GM18867 (cell line): ENCODE measurements around the gene UGT1A8.

Experiments
- ATAC-seq: cut with Tn5 transposase; IDR thresholded peaks from one replicate; pipeline ENCODE4 v1.9.1; 2021; ENCODE audit warnings: mild to moderate bottlenecking, moderate library complexity; ENCODE audit not compliant: unreplicated experiment

UGT1A8 gene

DNA sequence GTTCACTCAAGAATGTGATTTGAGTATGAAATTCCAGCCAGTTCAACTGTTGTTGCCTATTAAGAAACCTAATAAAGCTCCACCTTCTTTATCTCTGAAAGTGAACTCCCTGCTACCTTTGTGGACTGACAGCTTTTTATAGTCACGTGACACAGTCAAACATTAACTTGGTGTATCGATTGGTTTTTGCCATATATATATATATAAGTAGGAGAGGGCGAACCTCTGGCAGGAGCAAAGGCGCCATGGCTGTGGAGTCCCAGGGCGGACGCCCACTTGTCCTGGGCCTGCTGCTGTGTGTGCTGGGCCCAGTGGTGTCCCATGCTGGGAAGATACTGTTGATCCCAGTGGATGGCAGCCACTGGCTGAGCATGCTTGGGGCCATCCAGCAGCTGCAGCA lies 142.6 kb downstream of the UGT1A8 start, which contains the start of gene UGT1A1:
Gene UGT1A1, plus strand, starts transcription at position 228 of the 400 bp plus-strand sequence. Its CDS starts 18 bp downstream, at position 246.
- ATAC-seq: no peak

DNA sequence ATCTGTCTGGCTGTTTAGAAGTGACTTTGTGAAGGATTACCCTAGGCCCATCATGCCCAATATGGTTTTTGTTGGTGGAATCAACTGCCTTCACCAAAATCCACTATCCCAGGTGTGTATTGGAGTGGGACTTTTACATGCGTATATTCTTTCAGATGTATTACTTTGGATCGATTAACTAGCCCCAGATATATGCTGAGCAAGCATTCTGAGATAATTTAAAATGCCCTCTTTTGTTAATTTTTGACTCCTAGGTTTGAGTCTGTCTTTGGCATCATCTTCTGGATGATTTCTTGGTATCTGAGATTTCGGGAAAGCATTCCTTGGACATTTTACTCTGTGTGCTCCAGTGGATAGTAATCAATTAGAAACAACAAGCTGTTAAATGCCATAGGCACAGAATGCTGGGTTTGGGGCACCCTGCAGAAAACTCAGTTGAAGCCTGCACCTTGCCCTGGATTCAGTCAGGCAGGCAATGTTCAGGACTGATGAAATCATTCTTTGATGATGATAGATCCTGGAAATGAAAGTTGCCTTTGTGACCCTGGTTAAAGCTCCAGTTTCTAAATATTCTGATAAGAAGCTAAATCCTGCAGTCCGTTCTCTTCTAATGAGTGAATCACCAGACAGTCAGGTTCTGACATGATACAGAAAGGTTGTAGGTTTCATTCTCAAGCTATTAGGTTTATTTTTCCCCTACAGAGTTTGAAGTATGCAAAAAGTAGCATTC lies 143.8 kb downstream of the UGT1A8 start:
- ATAC-seq: no peak

GRCh38 chr2:233764264-233764663 lies 146.8 kb downstream of the UGT1A8 start:
- ATAC-seq: no peak

DNA sequence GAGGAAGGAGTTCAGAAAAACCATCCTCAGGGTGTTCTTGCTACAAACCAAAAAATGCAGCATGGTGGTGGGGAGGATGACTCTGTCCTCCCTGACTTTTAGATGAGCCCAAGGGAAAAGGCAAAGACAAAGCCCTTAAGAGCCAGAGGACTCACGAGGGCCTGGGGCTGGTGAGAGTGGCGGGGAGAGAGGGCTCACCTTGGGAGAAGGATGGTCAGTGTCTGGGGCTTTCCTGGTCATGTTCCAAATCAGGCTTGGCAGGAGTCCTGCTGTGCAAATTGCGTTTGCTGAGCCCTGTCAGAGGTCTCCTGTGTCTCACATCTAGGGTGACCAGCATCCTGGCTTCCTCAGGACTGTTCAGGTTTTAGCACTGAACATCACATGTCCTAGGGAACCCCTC lies 147.3 kb downstream of the UGT1A8 start:
- ATAC-seq: no peak

GRCh38 chr2:233766416-233766815 lies 149.0 kb downstream of the UGT1A8 start:
- ATAC-seq: no peak

DNA sequence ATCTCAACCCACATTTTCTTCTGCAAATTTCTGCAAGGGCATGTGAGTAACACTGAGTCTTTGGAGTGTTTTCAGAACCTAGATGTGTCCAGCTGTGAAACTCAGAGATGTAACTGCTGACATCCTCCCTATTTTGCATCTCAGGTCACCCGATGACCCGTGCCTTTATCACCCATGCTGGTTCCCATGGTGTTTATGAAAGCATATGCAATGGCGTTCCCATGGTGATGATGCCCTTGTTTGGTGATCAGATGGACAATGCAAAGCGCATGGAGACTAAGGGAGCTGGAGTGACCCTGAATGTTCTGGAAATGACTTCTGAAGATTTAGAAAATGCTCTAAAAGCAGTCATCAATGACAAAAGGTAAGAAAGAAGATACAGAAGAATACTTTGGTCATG lies 150.6 kb downstream of the UGT1A8 start:
- no peak for ATAC-seq

DNA sequence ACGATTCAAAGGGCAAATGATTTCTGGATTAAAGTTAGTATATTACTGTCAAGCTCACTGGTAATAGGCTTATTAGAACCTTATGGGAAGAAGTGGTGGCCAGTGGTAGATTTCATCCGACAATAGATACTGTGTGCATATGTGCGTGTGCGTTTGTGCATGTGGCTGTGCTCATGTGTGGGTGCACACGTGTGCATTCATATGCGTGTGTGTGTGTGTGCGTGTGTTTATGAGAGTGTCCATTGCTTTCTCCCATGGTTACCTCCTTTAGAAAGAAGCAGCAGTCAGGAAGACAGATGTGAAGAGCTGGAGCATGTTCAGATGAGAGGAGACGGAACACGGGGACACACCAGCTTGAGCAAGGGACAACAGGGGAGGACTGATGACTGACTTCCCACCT lies 151.8 kb downstream of the UGT1A8 start:
- no peak for ATAC-seq

DNA sequence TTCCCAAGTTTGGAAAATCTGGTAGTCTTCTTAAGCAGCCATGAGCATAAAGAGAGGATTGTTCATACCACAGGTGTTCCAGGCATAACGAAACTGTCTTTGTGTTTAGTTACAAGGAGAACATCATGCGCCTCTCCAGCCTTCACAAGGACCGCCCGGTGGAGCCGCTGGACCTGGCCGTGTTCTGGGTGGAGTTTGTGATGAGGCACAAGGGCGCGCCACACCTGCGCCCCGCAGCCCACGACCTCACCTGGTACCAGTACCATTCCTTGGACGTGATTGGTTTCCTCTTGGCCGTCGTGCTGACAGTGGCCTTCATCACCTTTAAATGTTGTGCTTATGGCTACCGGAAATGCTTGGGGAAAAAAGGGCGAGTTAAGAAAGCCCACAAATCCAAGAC lies 154.7 kb downstream of the UGT1A8 start:
- no peak for ATAC-seq

DNA sequence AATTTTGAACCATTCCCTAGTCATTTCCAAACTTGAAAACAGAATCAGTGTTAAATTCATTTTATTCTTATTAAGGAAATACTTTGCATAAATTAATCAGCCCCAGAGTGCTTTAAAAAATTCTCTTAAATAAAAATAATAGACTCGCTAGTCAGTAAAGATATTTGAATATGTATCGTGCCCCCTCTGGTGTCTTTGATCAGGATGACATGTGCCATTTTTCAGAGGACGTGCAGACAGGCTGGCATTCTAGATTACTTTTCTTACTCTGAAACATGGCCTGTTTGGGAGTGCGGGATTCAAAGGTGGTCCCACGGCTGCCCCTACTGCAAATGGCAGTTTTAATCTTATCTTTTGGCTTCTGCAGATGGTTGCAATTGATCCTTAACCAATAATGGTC lies 155.2 kb downstream of the UGT1A8 start:
- no peak for ATAC-seq

- ATAC-seq: no peak
Observed at GRCh38 chr2:233773854-233774253, 156.4 kb downstream of the UGT1A8 start.

DNA sequence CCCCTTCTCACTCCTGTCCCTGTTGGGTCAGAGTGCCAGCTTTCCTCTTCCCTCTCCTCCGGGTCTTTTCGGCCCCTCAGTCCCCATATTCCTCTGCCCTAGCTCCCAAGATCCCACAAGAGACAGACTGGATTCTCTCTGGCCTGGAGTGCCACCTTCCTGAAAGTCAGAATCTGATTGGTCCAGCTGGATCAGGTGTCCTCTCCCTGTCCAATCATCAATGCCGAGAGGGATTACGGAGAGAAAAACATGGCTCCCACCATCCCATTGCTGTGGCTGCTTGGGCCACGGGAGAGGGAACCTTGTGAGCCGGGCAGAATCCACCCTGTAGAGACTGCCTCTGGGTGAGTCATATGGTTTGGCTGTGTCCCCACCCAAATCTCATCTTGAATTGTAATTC lies 158.0 kb downstream of the UGT1A8 start:
- no peak for ATAC-seq

- ATAC-seq: no peak
Observed at GRCh38 chr2:233778030-233778429, 160.6 kb downstream of the UGT1A8 start, which contains the start of gene MROH2A. Gene MROH2A, plus strand, starts transcription at chr2:233778330. Its CDS starts 1,029 bp downstream, at chr2:233779359.

DNA sequence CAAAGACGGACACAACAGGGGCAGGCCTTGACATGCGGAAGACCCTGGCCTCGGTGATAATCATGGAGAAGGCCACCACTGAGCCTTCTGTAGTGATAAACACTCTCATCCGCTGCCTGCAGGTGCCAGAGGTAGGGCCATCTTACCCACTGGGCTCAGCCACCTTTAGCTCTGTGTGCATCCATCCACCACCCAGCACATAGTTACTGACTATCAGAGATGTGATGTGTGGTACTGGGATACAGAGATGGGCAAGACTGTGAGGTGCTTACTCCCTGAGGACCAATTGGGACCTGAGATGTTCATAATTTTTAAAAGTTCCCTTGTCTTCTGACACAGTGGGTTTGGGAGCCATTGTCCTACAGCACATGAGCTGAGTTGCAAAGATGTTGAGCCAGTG lies 162.3 kb downstream of the UGT1A8 start:
- no peak for ATAC-seq

DNA sequence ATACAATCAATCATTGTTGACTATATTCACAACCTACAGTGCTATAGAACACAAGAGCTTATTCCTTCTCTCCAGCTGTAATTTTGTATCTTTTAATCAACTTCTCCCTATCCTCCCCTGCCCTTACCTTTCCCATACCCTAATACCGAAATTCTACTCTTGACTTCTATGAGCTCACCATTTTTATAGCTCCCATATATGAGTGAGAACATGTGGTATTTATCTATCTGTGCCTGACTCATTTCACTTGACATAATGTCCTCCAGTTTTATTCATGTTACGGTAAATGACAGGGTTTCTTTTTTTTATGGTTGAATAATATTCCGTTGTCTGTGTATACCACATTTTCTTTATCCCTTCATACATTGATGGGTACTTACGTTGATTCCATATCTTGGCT lies 163.3 kb downstream of the UGT1A8 start:
- no peak for ATAC-seq

DNA sequence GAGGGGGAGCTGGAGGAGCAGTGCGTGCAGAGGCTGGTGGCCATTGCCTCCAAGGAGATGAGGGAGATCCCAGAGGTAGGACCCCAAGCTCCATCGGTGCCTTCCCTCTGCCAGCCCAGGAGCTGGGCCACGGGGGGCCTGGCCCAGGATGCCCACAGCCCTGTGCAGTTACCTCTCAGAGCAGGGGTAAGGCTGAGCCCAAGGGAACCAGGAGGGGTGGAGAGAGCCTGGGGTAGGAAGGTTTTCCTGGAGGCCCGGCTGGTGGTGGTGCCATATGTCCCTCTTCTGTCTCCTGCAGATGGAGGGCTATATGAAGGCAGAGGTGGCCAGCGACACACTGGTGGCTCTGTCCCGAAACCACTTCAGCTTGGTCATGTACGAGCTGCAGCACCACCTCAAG lies 172.1 kb downstream of the UGT1A8 start:
- ATAC-seq: no peak

- no peak for ATAC-seq
Observed at GRCh38 chr2:233791151-233791882, 173.9 kb downstream of the UGT1A8 start.

DNA sequence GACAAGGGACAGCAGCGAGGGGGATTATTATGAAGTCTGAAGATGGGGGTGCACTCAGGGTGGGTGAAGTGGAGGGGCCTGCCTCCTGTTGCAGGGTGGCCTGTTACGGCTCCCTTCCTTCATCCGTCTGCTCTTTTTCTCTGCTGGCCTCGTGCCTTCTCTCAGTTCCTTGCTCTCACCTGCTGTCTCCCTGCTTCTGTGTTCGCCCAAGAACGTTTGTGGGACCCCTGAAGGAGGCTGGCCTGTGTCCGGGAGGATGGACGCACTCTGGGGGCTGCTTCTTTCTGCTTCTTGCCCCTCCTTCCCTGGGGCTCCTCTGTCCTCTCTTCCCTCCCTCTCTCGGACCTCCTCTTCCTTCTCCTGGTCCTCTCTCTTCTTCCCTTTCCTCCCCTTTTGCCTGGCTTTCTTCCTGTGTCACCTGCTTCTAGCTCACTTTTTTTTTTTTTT lies 174.5 kb downstream of the UGT1A8 start:
- ATAC-seq: no peak

DNA sequence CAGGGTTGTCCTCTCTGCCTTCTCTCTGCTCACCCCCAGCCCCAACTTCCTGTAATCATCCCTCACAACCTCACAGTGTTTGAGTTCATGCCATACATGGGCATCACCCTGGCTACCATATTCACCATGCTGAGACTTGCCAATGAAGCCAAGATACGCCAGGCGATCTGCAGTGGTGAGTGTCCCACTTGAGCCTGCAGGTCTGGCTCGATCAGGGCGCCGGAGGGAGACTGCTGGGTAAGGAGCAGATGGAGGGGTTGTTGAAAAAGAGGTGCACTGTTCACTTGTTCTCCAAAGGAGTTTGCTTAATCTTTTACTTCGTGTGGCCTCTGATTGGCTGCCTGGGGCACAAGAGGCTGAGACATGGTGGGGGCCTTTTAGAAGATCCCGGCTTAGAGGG lies 175.3 kb downstream of the UGT1A8 start:
- no peak for ATAC-seq

DNA sequence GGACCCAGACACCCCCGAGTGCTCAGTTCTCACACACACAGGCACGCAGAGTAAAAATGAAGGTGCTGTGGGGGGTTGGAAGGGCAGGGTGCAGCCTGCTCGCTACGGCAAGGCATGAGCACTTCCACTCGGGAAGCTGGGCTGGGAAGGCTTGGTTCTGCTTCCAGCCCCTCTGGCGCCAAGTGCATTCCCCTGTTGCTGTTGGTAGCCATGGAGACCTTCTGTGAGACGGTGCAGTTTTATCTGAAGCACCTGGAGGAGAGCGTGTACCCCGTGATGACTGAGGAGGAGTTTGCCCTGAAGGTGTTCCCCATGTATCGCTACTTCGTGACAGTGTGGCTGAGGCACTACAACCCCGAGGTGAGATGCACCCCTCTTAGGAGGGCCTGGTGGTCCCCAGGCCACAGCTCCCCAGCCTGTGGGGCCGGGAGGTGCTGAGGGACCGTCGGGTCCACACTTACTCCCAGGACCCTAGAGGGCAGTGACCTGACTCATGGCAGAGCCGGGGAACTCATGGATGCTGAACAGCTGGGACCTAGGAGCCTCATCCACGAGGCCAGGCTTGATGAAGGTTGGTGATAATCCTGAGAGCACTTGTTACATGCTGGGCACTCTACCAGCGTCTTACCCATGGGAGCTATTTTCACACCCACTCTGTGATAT lies 176.2 kb downstream of the UGT1A8 start:
- ATAC-seq: no peak

GRCh38 chr2:233794128-233794658 lies 176.8 kb downstream of the UGT1A8 start:
- no peak for ATAC-seq

- ATAC-seq: no peak
Observed at GRCh38 chr2:233795735-233796171, 178.3 kb downstream of the UGT1A8 start.
